ENCODE results near the gene MARVELD1. TPM values are rescaled to one million over a fixed set of nuclear protein-coding genes. Genes with fewer than 3 reads are reported as not detected.

The MARVELD1 gene
- total RNA-seq, 2 donors from 2014 or later = 32.8 to 35.3 TPM

DNA sequence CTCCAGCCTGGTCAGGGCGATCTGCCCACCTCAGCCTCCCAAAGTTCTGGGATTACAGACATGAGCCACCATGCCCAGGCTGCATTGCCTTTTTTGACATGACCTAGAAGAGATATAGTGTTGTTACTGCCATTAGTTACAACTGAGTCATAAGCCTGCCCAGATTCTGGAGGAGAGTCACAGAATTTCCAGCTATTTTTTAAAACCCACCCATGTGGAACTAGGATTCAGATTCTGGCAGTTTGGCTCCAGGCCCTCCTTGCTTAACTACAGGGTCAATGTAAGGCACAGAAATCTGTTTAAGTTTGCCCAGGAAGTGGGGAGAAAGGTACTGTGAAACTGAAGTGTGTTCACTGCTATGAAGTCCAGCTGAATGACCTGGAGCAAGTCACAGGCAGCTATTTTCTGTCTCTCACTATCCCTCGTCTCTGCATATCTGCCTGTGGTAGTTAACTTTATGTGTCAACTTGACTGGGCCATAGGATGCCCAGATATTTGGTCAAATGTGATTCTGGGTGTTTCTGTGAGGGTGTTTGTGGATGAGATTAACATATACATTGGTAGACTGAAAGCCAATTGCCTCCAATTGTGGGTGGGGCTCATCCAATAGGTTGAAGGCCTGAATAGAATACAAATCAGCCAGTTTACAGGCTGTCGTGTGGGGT, 8.4 kb upstream of the MARVELD1 start:
- H3K9me3 ChIP-seq = no peaks in the 10 kb centered on the region
- no peaks in the 10 kb centered on the region for H3K27me3 ChIP-seq (replicated peaks; ENCODE audit: insufficient read depth)
- no peak overlapping the region for H3K27ac ChIP-seq
- no peaks in the 10 kb centered on the region for H3K36me3 ChIP-seq
- no peak for TF ChIP-seq CTCF (IDR thresholded peaks at IDR 0.05)
- no peak for TF ChIP-seq POLR2A (IDR thresholded peaks at IDR 0.05)
- TF ChIP-seq POLR2AphosphoS5 (IDR thresholded peaks at IDR 0.05) = no peak
- H3K4me3 ChIP-seq = no peak overlapping the region
- intact Hi-C loops (cut with DNase I) = no loop called here
- 94% methylated on average over 3 of the region's 3 CpGs for WGBS
- DNase-seq (ENCODE audit: low spot score) = no peak
- no peaks in the 10 kb centered on the region for H3K4me1 ChIP-seq (replicated peaks)

DNA sequence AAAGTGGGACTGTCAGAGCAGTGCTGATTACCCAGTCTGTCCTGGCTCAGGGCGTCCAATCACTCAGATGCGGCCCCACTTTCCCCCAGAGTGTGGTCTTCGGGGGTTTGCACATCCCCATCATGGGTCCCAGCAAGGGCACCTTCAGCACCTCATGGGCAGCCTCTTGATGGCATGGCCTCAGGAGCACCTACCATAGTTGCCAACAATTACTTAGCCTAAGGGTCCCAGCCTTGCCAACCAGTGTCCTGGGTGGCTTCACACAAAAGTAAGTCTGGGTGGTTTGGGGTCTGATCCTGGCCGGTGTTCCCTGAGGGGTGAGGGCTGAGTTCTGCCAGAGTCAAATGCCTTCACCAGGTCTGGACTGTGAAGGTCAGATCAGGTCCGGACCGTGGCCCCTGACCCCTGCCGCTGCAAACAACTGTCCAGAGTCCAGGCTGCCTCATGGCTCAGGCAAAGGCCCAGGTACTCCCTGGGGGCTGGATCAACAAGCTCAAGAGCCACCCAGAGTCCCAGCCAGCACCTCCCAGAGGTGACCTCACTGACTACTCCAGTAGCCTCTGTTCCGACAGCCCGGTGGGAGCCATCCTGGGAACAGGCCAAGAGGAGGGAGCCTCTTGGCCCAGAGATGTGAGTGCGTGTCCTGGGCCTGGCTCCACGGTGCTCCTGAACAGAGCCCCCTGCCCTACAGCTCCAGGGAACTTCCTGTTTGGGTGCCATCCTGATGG, 6.2 kb upstream of the MARVELD1 start:
- H3K27ac ChIP-seq = no peak overlapping the region
- WGBS = 63% methylated on average over 11 of the region's 11 CpGs

GRCh38 chr10:97708167-97708566, 5.4 kb upstream of the MARVELD1 start:
- H3K27ac ChIP-seq = peak overlapping the region in 1 of 2 donors; percentile 43
- H3K9me3 ChIP-seq = no peaks in the 10 kb centered on the region
- intact Hi-C loops (cut with DNase I) = no loop called here
- TF ChIP-seq POLR2AphosphoS5 (IDR thresholded peaks at IDR 0.05) = no peak
- no peak for TF ChIP-seq POLR2A (IDR thresholded peaks at IDR 0.05)
- TF ChIP-seq CTCF (IDR thresholded peaks at IDR 0.05) = no peak
- DNase-seq (ENCODE audit: low spot score) = no peak
- 50% methylated on average over 2 of the region's 2 CpGs for WGBS
- no peak overlapping the region for H3K4me3 ChIP-seq
- H3K4me1 ChIP-seq (replicated peaks) = no peaks in the 10 kb centered on the region
- H3K27me3 ChIP-seq (replicated peaks; ENCODE audit: insufficient read depth) = no peaks in the 10 kb centered on the region
- H3K36me3 ChIP-seq = no peaks in the 10 kb centered on the region

More for the DNA sequence above, 6.2 kb upstream of the MARVELD1 start:
- no peak for DNase-seq (ENCODE audit: low spot score)
- H3K36me3 ChIP-seq = no peaks in the 10 kb centered on the region
- no peak for TF ChIP-seq POLR2AphosphoS5 (IDR thresholded peaks at IDR 0.05)
- TF ChIP-seq POLR2A (IDR thresholded peaks at IDR 0.05) = no peak
- TF ChIP-seq CTCF (IDR thresholded peaks at IDR 0.05) = no peak
- H3K27me3 ChIP-seq (replicated peaks; ENCODE audit: insufficient read depth) = no peaks in the 10 kb centered on the region
- no peaks in the 10 kb centered on the region for H3K9me3 ChIP-seq
- no peaks in the 10 kb centered on the region for H3K4me1 ChIP-seq (replicated peaks)
- intact Hi-C loops (cut with DNase I) = no loop called here
- H3K4me3 ChIP-seq = no peak overlapping the region

GRCh38 chr10:97708976-97709946, 4.3 kb upstream of the MARVELD1 start:
- Histone ChIP-seq H3K27ac (peak overlapping the region; percentile 10 to 68), H3K27me3 (replicated peaks; ENCODE audit: insufficient read depth) (no peaks in the 10 kb centered on the region), H3K9me3 (no peaks in the 10 kb centered on the region), H3K4me1 (replicated peaks) (no peaks in the 10 kb centered on the region), H3K4me3 (no peak overlapping the region), H3K36me3 (no peaks in the 10 kb centered on the region)
- intact Hi-C loops (cut with DNase I) = no loop called here
- peak; percentile 30 to 77 (median 67) for TF ChIP-seq CTCF (IDR thresholded peaks at IDR 0.05)
- TF ChIP-seq POLR2AphosphoS5 (IDR thresholded peaks at IDR 0.05) = peak; percentile 75
- TF ChIP-seq POLR2A (IDR thresholded peaks at IDR 0.05) = no peak
- WGBS = 34% methylated on average over 18 of the region's 18 CpGs
- peak; percentile 69 for DNase-seq (ENCODE audit: low spot score)

Data from prostate gland (tissue), 2 donors.